SJCRH30 (cell line): ENCODE measurements around the gene SKAP1. TPM values are rescaled to one million over a fixed set of nuclear protein-coding genes. Genes with fewer than 3 reads are reported as not detected.
A peak's percentile ranks its signal among the peaks of the same experiment; 100 is the strongest.
"Not testable (repeated sequence)": the region's sequence is repeated elsewhere in the genome, so short reads cannot be mapped to it uniquely, and the experiment has no call there.

Experiments
- DNase-seq, 2 experiments: peaks; one replicate each; pipeline ENCODE4 v3.0.0-alpha.2; 2015 to 2020
- H3K27ac ChIP-seq: fragments of 250-450 bp; sonication (Bioruptor Pico); 2 replicates; pipeline ENCODE4 v1.5.1; 2020; ENCODE audit warnings: mild to moderate bottlenecking, moderate library complexity
- H3K27me3 ChIP-seq: fragments of 250-450 bp; sonication (Bioruptor Pico); 2 replicates; pipeline ENCODE4 v1.5.1; 2020; ENCODE audit warnings: mild to moderate bottlenecking, moderate library complexity
- H3K36me3 ChIP-seq: fragments of 250-450 bp; sonication (Bioruptor Pico); 2 replicates; pipeline ENCODE4 v1.5.1; 2020; ENCODE audit warnings: mild to moderate bottlenecking, moderate library complexity
- H3K4me1 ChIP-seq: fragments of 250-450 bp; sonication (Bioruptor Pico); 2 replicates; pipeline ENCODE4 v1.5.1; 2020; ENCODE audit warnings: mild to moderate bottlenecking, moderate library complexity
- H3K4me3 ChIP-seq: fragments of 250-450 bp; sonication (Bioruptor Pico); 2 replicates; pipeline ENCODE4 v1.5.1; 2020; ENCODE audit warnings: mild to moderate bottlenecking, moderate library complexity
- H3K9me3 ChIP-seq: fragments of 250-450 bp; sonication (Bioruptor Pico); replicated peaks from 2 replicates; pipeline ENCODE4 v1.5.1; 2020; ENCODE audit warnings: mild to moderate bottlenecking, moderate library complexity
- total RNA-seq: library from RNA; depleted of rRNA; stranded (reverse); fragments of >200 nt; shearing (Covaris generic); gene quantifications from 2 replicates; pipeline ENCODE4 v1.2.3, GENCODE V29; 2014

SKAP1 gene
- total RNA-seq, 1 experiment from 2014 or later, result not detected

- Histone ChIP-seq H3K27me3 (peaks cover 6% of the 10 kb centered on the region; the same call in 1 of the 2 replicates), H3K27ac (no peak overlapping the region), H3K9me3 (no peaks in the 10 kb centered on the region), H3K36me3 (no peaks in the 10 kb centered on the region), H3K4me1 (no peaks in the 10 kb centered on the region), H3K4me3 (no peak overlapping the region)
- no peak for DNase-seq
Observed at GRCh38 chr17:48378238-48378637, 51.8 kb downstream of the SKAP1 start.

GRCh38 chr17:48376682-48377325 is 53.2 kb downstream of the SKAP1 start:
- H3K36me3 ChIP-seq, result no peaks in the 10 kb centered on the region
- no peak overlapping the region for H3K27ac ChIP-seq
- H3K4me1 ChIP-seq, result no peaks in the 10 kb centered on the region
- H3K4me3 ChIP-seq, result no peak overlapping the region
- H3K9me3 ChIP-seq, result no peaks in the 10 kb centered on the region
- no peak for DNase-seq
- peaks cover 6% of the 10 kb centered on the region; the same call in 1 of the 2 replicates for H3K27me3 ChIP-seq

- Histone ChIP-seq H3K27ac (no peak overlapping the region), H3K27me3 (peaks cover 6% of the 10 kb centered on the region; the same call in 1 of the 2 replicates), H3K9me3 (no peaks in the 10 kb centered on the region), H3K4me1 (no peaks in the 10 kb centered on the region), H3K4me3 (no peak overlapping the region), H3K36me3 (no peaks in the 10 kb centered on the region)
- DNase-seq, result no peak
Observed at GRCh38 chr17:48375356-48375755, 54.7 kb downstream of the SKAP1 start.

- Histone ChIP-seq H3K27ac (no peak overlapping the region), H3K9me3 (no peaks in the 10 kb centered on the region), H3K4me1 (no peaks in the 10 kb centered on the region), H3K4me3 (no peak overlapping the region), H3K27me3 (peaks cover 6% of the 10 kb centered on the region; the same call in 1 of the 2 replicates), H3K36me3 (no peaks in the 10 kb centered on the region)
- peak; percentile 61 to 84 for DNase-seq
Observed at GRCh38 chr17:48374650-48375230, 55.3 kb downstream of the SKAP1 start.

GRCh38 chr17:48373883-48374282 is 56.1 kb downstream of the SKAP1 start:
- Histone ChIP-seq H3K36me3 (no peaks in the 10 kb centered on the region), H3K27ac (no peak overlapping the region), H3K4me3 (no peak overlapping the region), H3K9me3 (no peaks in the 10 kb centered on the region), H3K4me1 (no peaks in the 10 kb centered on the region), H3K27me3 (peaks cover 3% of the 10 kb centered on the region; the same call in 1 of the 2 replicates)
- DNase-seq, result no peak

- DNase-seq, result no peak
- Histone ChIP-seq H3K4me1 (no peaks in the 10 kb centered on the region), H3K27me3 (peaks cover 3% of the 10 kb centered on the region; the same call in 1 of the 2 replicates), H3K9me3 (no peaks in the 10 kb centered on the region), H3K27ac (no peak overlapping the region), H3K36me3 (no peaks in the 10 kb centered on the region), H3K4me3 (no peak overlapping the region)
Observed at GRCh38 chr17:48373130-48373830, 56.7 kb downstream of the SKAP1 start.

GRCh38 chr17:48368967-48369366 is 61.0 kb downstream of the SKAP1 start:
- not testable (repeated sequence) for H3K36me3 ChIP-seq, H3K4me1 ChIP-seq, H3K27me3 ChIP-seq, H3K4me3 ChIP-seq, H3K9me3 ChIP-seq, DNase-seq, H3K27ac ChIP-seq

GRCh38 chr17:48368352-48368908 is 61.6 kb downstream of the SKAP1 start:
- Histone ChIP-seq H3K27me3 (no peaks in the 10 kb centered on the region), H3K27ac (no peak overlapping the region), H3K36me3 (no peaks in the 10 kb centered on the region), H3K4me3 (no peak overlapping the region), H3K9me3 (no peaks in the 10 kb centered on the region), H3K4me1 (no peaks in the 10 kb centered on the region)
- no peak for DNase-seq

- Histone ChIP-seq H3K4me1 (no peaks in the 10 kb centered on the region; the same call in 1 of the 2 replicates), H3K36me3 (no peaks in the 10 kb centered on the region), H3K9me3 (no peaks in the 10 kb centered on the region), H3K4me3 (no peak overlapping the region), H3K27me3 (peaks cover 2% of the 10 kb centered on the region; the same call in 1 of the 2 replicates), H3K27ac (no peak overlapping the region)
- no peak for DNase-seq
Observed at GRCh38 chr17:48363161-48363560, 66.9 kb downstream of the SKAP1 start.

- H3K27ac ChIP-seq, H3K9me3 ChIP-seq, DNase-seq: not testable (repeated sequence)
Observed at GRCh38 chr17:48360861-48361633, 69.0 kb downstream of the SKAP1 start.

GRCh38 chr17:48357779-48358602 is 72.0 kb downstream of the SKAP1 start:
- H3K27ac ChIP-seq, result no peak overlapping the region
- no peaks in the 10 kb centered on the region; the same call in 1 of the 2 replicates for H3K4me1 ChIP-seq
- no peak for DNase-seq
- H3K36me3 ChIP-seq, result no peaks in the 10 kb centered on the region
- H3K9me3 ChIP-seq, result no peaks in the 10 kb centered on the region
- peaks cover 2% of the 10 kb centered on the region; the same call in 1 of the 2 replicates for H3K27me3 ChIP-seq
- no peak overlapping the region for H3K4me3 ChIP-seq

More at GRCh38 chr17:48360861-48361633, 69.0 kb downstream of the SKAP1 start:
- not testable (repeated sequence) for H3K36me3 ChIP-seq, H3K4me3 ChIP-seq, H3K4me1 ChIP-seq, H3K27me3 ChIP-seq

- H3K4me1 ChIP-seq, result no peaks in the 10 kb centered on the region; the same call in 1 of the 2 replicates
Observed at GRCh38 chr17:48356866-48357265, 73.1 kb downstream of the SKAP1 start.

GRCh38 chr17:48352630-48353029 is 77.4 kb downstream of the SKAP1 start:
- Histone ChIP-seq H3K27ac (no peak overlapping the region), H3K36me3 (no peaks in the 10 kb centered on the region), H3K9me3 (no peaks in the 10 kb centered on the region), H3K27me3 (no peaks in the 10 kb centered on the region), H3K4me1 (no peaks in the 10 kb centered on the region; the same call in 1 of the 2 replicates), H3K4me3 (no peak overlapping the region)
- no peak for DNase-seq

More at GRCh38 chr17:48356866-48357265, 73.1 kb downstream of the SKAP1 start:
- Histone ChIP-seq H3K9me3 (no peaks in the 10 kb centered on the region), H3K27ac (no peak overlapping the region), H3K36me3 (no peaks in the 10 kb centered on the region), H3K27me3 (peaks cover 2% of the 10 kb centered on the region; the same call in 1 of the 2 replicates), H3K4me3 (no peak overlapping the region)
- DNase-seq, result no peak
